ENCODE measurements around the gene ATP9A. TPM values are rescaled to one million over a fixed set of nuclear protein-coding genes. Genes with fewer than 3 reads are reported as not detected.
"Not testable (repeated sequence)": the region's sequence is repeated elsewhere in the genome, so short reads cannot be mapped to it uniquely, and the experiment has no call there.

Gene ATP9A
- total RNA-seq, 2 experiments from 2014 or later: 0.21 to 0.50 TPM

- H3K36me3 Mint-ChIP-seq (ENCODE audit: low read depth): no peaks in the 10 kb centered on the region
- peaks cover 9% of the 10 kb centered on the region for H3K9me3 Mint-ChIP-seq
- ChIA-PET POLR2A (no interaction called here), CTCF (interaction anchor here (1.5 kb wide), 1 partner anchor 20 kb away, joined by 3 read pairs; no protein-coding TSS in a partner anchor)
- no peaks in the 10 kb centered on the region for H3K4me1 Mint-ChIP-seq
- DNase-seq: no peak
- H3K27me3 Mint-ChIP-seq: peaks cover 1% of the 10 kb centered on the region
- no peak overlapping the region for H3K27ac Mint-ChIP-seq
- no peak overlapping the region for H3K4me3 Mint-ChIP-seq
Observed at GRCh38 chr20:51574248-51575033, 193.7 kb downstream of the ATP9A start.

DNA sequence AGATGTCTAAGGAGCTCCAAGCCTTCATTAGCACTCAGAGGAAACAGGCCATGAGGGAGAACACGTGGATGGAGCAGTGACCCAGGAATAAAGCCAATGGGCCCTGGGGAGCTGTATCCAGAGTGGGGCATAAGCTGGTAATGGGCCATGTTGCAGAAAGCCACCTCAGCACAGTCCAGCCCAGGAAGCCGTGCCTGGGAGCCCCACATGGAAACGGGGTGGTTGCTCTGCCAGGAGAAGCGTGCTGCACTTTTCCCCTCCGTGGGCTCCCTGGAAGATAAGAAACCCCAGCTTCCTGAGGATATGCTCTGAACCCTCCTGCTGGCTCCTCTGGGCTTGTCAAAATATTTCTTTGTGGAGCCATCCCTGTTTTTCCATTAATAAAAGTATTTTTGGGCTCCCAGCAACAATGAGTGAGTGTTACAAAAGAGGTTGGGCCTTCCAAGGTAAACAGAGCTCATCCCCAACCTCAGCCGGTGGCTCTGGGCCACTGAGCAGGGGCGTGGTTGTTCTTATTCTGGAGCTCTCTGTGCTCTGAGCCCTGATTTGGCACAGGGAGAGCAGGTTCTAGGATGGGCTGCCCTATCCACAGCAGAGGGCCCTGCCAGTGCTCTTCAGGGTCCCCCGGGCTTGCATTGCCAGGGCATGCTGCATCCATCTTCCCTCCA is 194.5 kb downstream of the ATP9A start:
- H3K4me1 Mint-ChIP-seq: no peaks in the 10 kb centered on the region
- ChIA-PET POLR2A (no interaction called here), CTCF (interaction anchor here (1.5 kb wide), 1 partner anchor 21 kb away, joined by 3 read pairs; no protein-coding TSS in a partner anchor)
- peaks cover 12% of the 10 kb centered on the region for H3K9me3 Mint-ChIP-seq
- no peaks in the 10 kb centered on the region for H3K36me3 Mint-ChIP-seq (ENCODE audit: low read depth)
- H3K4me3 Mint-ChIP-seq: no peak overlapping the region
- no peak overlapping the region for H3K27ac Mint-ChIP-seq
- DNase-seq: no peak
- peaks cover 4% of the 10 kb centered on the region for H3K27me3 Mint-ChIP-seq

GRCh38 chr20:51571460-51571794 is 196.8 kb downstream of the ATP9A start:
- Mint-ChIP-seq H3K27ac (no peak overlapping the region), H3K4me3 (no peak overlapping the region), H3K27me3 (peaks cover 14% of the 10 kb centered on the region), H3K9me3 (peaks cover 14% of the 10 kb centered on the region), H3K36me3 (ENCODE audit: low read depth) (no peaks in the 10 kb centered on the region), H3K4me1 (no peaks in the 10 kb centered on the region)
- ChIA-PET POLR2A (no interaction called here), CTCF (interaction anchor here (1.0 to 1.2 kb wide), 2 partner anchors 10 to 25 kb away, joined by 3 read pairs; no protein-coding TSS in a partner anchor)
- no peak for DNase-seq

GRCh38 chr20:51570739-51571459 is 197.3 kb downstream of the ATP9A start:
- H3K36me3 Mint-ChIP-seq (ENCODE audit: low read depth): no peaks in the 10 kb centered on the region
- CTCF ChIA-PET: interaction anchor here (0.7 to 1.2 kb wide), 3 partner anchors 10 to 27 kb away, joined by 3 read pairs; no protein-coding TSS in a partner anchor
- H3K27me3 Mint-ChIP-seq: peaks cover 19% of the 10 kb centered on the region
- no peak overlapping the region for H3K27ac Mint-ChIP-seq
- no peak for DNase-seq
- no peaks in the 10 kb centered on the region for H3K4me1 Mint-ChIP-seq
- H3K4me3 Mint-ChIP-seq: no peak overlapping the region
- POLR2A ChIA-PET: no interaction called here
- peaks cover 14% of the 10 kb centered on the region for H3K9me3 Mint-ChIP-seq

DNA sequence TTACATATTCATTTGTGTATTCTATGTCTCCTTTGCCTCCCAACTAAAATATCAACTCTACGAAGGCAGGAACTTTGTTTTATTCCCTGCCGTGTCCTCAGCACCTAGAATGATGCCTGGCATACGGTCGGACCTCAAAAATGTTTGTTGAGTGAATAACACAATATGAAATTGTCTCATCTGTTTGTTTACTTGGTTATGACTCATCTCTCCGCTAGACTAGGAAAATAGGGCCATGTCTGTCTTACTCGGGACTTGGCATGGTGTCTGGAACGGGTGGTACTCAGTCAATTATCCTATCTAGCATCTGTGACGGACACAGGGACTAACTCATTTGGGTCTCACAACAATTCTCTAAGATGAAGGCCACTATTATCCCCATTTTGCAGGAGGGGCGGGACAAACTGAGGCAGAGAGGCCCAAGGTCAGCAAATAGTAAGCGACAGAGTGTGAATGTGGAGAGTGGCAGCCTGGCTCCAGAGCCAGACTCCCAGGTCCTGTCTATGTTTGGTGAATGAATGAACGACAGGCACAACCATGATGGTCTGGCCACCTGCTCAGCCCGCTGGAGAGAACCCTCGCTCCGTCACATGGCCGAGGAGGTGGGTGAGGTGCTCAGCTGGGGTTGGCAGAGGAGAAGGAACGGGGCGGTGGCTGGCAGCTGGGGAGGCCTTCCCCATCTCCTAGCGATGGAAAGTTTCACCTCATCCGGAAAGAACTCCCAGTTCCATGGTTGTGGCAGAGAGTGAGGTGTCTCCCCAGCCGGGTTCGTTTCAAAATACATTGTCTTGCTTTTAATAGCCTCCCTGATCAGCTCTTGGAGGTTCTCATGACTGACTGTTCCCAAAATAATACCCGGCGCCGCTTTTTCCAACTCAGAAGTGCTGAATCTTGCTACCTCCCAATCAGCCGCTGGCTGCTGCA is 198.1 kb downstream of the ATP9A start:
- H3K27me3 Mint-ChIP-seq: peaks cover 20% of the 10 kb centered on the region
- no peaks in the 10 kb centered on the region for H3K4me1 Mint-ChIP-seq
- H3K9me3 Mint-ChIP-seq: peaks cover 14% of the 10 kb centered on the region
- CTCF ChIA-PET: interaction anchor here (0.7 to 1.2 kb wide), 2 partner anchors 11 to 28 kb away, joined by 3 read pairs; no protein-coding TSS in a partner anchor
- DNase-seq: no peak
- H3K27ac Mint-ChIP-seq: no peak overlapping the region
- H3K4me3 Mint-ChIP-seq: no peak overlapping the region
- no peaks in the 10 kb centered on the region for H3K36me3 Mint-ChIP-seq (ENCODE audit: low read depth)
- POLR2A ChIA-PET: no interaction called here

- CTCF ChIA-PET, POLR2A ChIA-PET: not testable (repeated sequence)
Observed at GRCh38 chr20:51568533-51568932, 199.7 kb downstream of the ATP9A start.

DNA sequence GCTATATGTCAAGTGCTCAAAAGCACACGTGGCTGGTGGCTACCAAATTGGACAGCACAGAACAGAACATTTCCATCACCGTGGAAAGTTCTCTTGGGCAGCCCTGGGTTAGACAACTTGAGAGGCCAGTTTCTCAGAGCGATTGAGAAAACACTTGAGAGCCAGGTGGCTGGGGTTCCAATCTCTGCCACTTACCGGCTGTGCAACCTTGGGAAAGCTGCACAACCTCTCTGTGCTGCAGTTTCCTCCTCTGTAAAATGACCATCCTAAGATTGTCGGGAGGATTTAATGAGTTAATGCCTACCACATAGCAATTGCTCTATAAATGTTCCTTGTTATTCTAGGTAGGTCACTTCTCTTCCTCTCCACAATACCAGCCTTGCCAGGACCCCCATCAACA is 200.6 kb downstream of the ATP9A start:
- H3K4me3 Mint-ChIP-seq: no peak overlapping the region
- H3K9me3 Mint-ChIP-seq: peaks cover 7% of the 10 kb centered on the region
- H3K27me3 Mint-ChIP-seq: peaks cover 40% of the 10 kb centered on the region
- DNase-seq: no peak
- CTCF ChIA-PET: interaction anchor here (1.2 kb wide), 1 partner anchor 26 kb away, joined by 4 read pairs; no protein-coding TSS in a partner anchor
- peaks cover 12% of the 10 kb centered on the region for H3K4me1 Mint-ChIP-seq
- POLR2A ChIA-PET: no interaction called here
- no peaks in the 10 kb centered on the region for H3K36me3 Mint-ChIP-seq (ENCODE audit: low read depth)
- no peak overlapping the region for H3K27ac Mint-ChIP-seq

More at GRCh38 chr20:51568533-51568932, 199.7 kb downstream of the ATP9A start:
- peaks cover 31% of the 10 kb centered on the region for H3K27me3 Mint-ChIP-seq
- H3K36me3 Mint-ChIP-seq (ENCODE audit: low read depth); H3K4me1 Mint-ChIP-seq; H3K4me3 Mint-ChIP-seq; H3K27ac Mint-ChIP-seq; DNase-seq; H3K9me3 Mint-ChIP-seq: not testable (repeated sequence)

- Mint-ChIP-seq H3K27ac (no peak overlapping the region), H3K9me3 (peaks cover 7% of the 10 kb centered on the region), H3K4me1 (peaks cover 17% of the 10 kb centered on the region), H3K36me3 (ENCODE audit: low read depth) (no peaks in the 10 kb centered on the region), H3K27me3 (peaks cover 46% of the 10 kb centered on the region), H3K4me3 (no peak overlapping the region)
- ChIA-PET POLR2A (no interaction called here), CTCF (interaction anchor here (1.2 kb wide), 1 partner anchor 25 kb away, joined by 4 read pairs; no protein-coding TSS in a partner anchor)
- no peak for DNase-seq
Observed at GRCh38 chr20:51566594-51566993, 201.6 kb downstream of the ATP9A start.

GRCh38 chr20:51565298-51566144 is 202.7 kb downstream of the ATP9A start:
- Mint-ChIP-seq H3K4me3 (no peak overlapping the region), H3K4me1 (peaks cover 25% of the 10 kb centered on the region), H3K27ac (no peak overlapping the region), H3K27me3 (peaks cover 57% of the 10 kb centered on the region), H3K9me3 (peaks cover 6% of the 10 kb centered on the region), H3K36me3 (ENCODE audit: low read depth) (no peaks in the 10 kb centered on the region)
- POLR2A ChIA-PET: no interaction called here
- no peak for DNase-seq
- CTCF ChIA-PET: interaction anchor here (0.9 kb wide), 1 partner anchor 167 kb away, joined by 3 read pairs; no protein-coding TSS in a partner anchor

GRCh38 chr20:51563486-51564332 is 204.5 kb downstream of the ATP9A start:
- no peak overlapping the region for H3K4me3 Mint-ChIP-seq
- no peak for DNase-seq
- POLR2A ChIA-PET: no interaction called here

GRCh38 chr20:51563174-51563485 is 205.1 kb downstream of the ATP9A start:
- no peak for DNase-seq
- CTCF ChIA-PET: interaction anchor here (1.2 to 1.5 kb wide), 3 partner anchors 10 to 22 kb away, joined by 3 to 4 read pairs (median 3); no protein-coding TSS in a partner anchor
- peak overlapping the region; percentile 22 for H3K4me3 Mint-ChIP-seq
- H3K27me3 Mint-ChIP-seq: peaks cover 68% of the 10 kb centered on the region
- POLR2A ChIA-PET: interaction anchor here (0.7 kb wide), 1 partner anchor 496 kb away, joined by 4 read pairs; no protein-coding TSS in a partner anchor
- H3K9me3 Mint-ChIP-seq: no peaks in the 10 kb centered on the region
- peaks cover 25% of the 10 kb centered on the region for H3K4me1 Mint-ChIP-seq
- no peak overlapping the region for H3K27ac Mint-ChIP-seq
- H3K36me3 Mint-ChIP-seq (ENCODE audit: low read depth): no peaks in the 10 kb centered on the region

More at GRCh38 chr20:51563486-51564332, 204.5 kb downstream of the ATP9A start:
- Mint-ChIP-seq H3K9me3 (peaks cover 2% of the 10 kb centered on the region), H3K27ac (no peak overlapping the region), H3K36me3 (ENCODE audit: low read depth) (no peaks in the 10 kb centered on the region), H3K27me3 (peaks cover 70% of the 10 kb centered on the region), H3K4me1 (peaks cover 25% of the 10 kb centered on the region)
- CTCF ChIA-PET: interaction anchor here (1.2 to 1.5 kb wide), 3 partner anchors 9 to 23 kb away, joined by 3 to 4 read pairs (median 3); no protein-coding TSS in a partner anchor
